OCI-LY3 (cell line): Measurements from ENCODE around the gene SLITRK3.

ENCODE experiments used
- EZH2phosphoT487 ChIP-seq: fragments of 200-600 bp; shearing (Covaris generic); IDR thresholded peaks from 2 replicates; pipeline ENCODE4 v1.6.1; 2018; ENCODE audit warnings: antibody characterized with exemption, mixed run types, low read depth
- TF ChIP-seq, protein P1 (sequence below): fragments of 200-600, 300-600 bp; sonication (generic); IDR thresholded peaks from 2 replicates; pipeline ENCODE4 v1.5.1; 2014; ENCODE audit warnings: antibody characterized with exemption, low read length, low read depth

DNA sequence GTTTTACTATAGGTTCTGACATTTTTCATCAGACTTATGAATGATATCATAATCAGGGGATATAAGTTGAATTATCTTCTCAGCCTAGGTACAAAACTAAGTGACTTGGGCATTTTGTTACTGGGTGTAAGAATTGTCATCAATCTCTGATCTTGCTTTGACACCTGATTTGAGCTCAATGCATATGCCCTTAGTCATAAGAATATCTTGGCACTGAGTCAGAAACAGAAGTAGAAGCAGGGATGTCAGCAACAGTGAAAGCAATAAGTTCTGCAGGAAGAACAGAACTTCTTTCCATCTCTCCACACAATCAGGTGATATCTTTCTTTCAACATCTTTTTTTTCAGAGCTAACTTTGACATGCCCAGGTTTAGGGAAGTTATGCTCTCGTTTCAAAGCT is 14.6 kb downstream of the SLITRK3 start:
- TF ChIP-seq, protein P1, sequence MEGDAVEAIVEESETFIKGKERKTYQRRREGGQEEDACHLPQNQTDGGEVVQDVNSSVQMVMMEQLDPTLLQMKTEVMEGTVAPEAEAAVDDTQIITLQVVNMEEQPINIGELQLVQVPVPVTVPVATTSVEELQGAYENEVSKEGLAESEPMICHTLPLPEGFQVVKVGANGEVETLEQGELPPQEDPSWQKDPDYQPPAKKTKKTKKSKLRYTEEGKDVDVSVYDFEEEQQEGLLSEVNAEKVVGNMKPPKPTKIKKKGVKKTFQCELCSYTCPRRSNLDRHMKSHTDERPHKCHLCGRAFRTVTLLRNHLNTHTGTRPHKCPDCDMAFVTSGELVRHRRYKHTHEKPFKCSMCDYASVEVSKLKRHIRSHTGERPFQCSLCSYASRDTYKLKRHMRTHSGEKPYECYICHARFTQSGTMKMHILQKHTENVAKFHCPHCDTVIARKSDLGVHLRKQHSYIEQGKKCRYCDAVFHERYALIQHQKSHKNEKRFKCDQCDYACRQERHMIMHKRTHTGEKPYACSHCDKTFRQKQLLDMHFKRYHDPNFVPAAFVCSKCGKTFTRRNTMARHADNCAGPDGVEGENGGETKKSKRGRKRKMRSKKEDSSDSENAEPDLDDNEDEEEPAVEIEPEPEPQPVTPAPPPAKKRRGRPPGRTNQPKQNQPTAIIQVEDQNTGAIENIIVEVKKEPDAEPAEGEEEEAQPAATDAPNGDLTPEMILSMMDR: no peak
- no peak for TF ChIP-seq EZH2phosphoT487
